Measurements from ENCODE around the gene MACO1.

MACO1 gene

GRCh38 chr1:25532970-25533369, 102.3 kb downstream of the MACO1 start:
- no peaks in the 10 kb centered on the region for H3K9me3 ChIP-seq (replicated peaks; ENCODE audit: low read length)
- no peak overlapping the region for H3K4me3 ChIP-seq (ENCODE audit: low read length)
- no peak overlapping the region for H3K4me2 ChIP-seq (ENCODE audit: low read length)
- H3K27me3 ChIP-seq (ENCODE audit: control insufficient read depth, insufficient read depth, low read length) = peaks cover 41% of the 10 kb centered on the region
- no peaks in the 10 kb centered on the region for H3K4me1 ChIP-seq (ENCODE audit: control insufficient read depth, insufficient read depth, low read length)
- no peaks in the 10 kb centered on the region for H3K36me3 ChIP-seq (ENCODE audit: insufficient read depth, low read length)
- H3K9ac ChIP-seq (ENCODE audit: low read depth, low read length) = no peak overlapping the region

GRCh38 chr1:25533775-25534409, 103.2 kb downstream of the MACO1 start:
- Histone ChIP-seq H3K4me1 (ENCODE audit: control insufficient read depth, insufficient read depth, low read length) (no peaks in the 10 kb centered on the region), H3K4me2 (ENCODE audit: low read length) (no peak overlapping the region), H3K9me3 (replicated peaks; ENCODE audit: low read length) (no peaks in the 10 kb centered on the region), H3K27me3 (ENCODE audit: control insufficient read depth, insufficient read depth, low read length) (peaks cover 41% of the 10 kb centered on the region), H3K4me3 (ENCODE audit: low read length) (no peak overlapping the region), H3K36me3 (ENCODE audit: insufficient read depth, low read length) (no peaks in the 10 kb centered on the region), H3K9ac (ENCODE audit: low read depth, low read length) (no peak overlapping the region)

- Histone ChIP-seq H3K4me2 (ENCODE audit: low read length) (no peak overlapping the region), H3K4me1 (ENCODE audit: control insufficient read depth, insufficient read depth, low read length) (no peaks in the 10 kb centered on the region), H3K9me3 (replicated peaks; ENCODE audit: low read length) (no peaks in the 10 kb centered on the region), H3K4me3 (ENCODE audit: low read length) (no peak overlapping the region), H3K27me3 (ENCODE audit: control insufficient read depth, insufficient read depth, low read length) (peaks cover 41% of the 10 kb centered on the region), H3K9ac (ENCODE audit: low read depth, low read length) (no peak overlapping the region), H3K36me3 (ENCODE audit: insufficient read depth, low read length) (no peaks in the 10 kb centered on the region)
Measured at GRCh38 chr1:25534410-25534788, 103.7 kb downstream of the MACO1 start.

GRCh38 chr1:25536124-25536523, 105.4 kb downstream of the MACO1 start:
- H3K4me3 ChIP-seq (ENCODE audit: low read length) = no peak overlapping the region
- H3K27me3 ChIP-seq (ENCODE audit: control insufficient read depth, insufficient read depth, low read length) = peaks cover 40% of the 10 kb centered on the region
- no peak overlapping the region for H3K9ac ChIP-seq (ENCODE audit: low read depth, low read length)
- no peaks in the 10 kb centered on the region for H3K4me1 ChIP-seq (ENCODE audit: control insufficient read depth, insufficient read depth, low read length)
- H3K4me2 ChIP-seq (ENCODE audit: low read length) = no peak overlapping the region
- no peaks in the 10 kb centered on the region for H3K36me3 ChIP-seq (ENCODE audit: insufficient read depth, low read length)
- no peaks in the 10 kb centered on the region for H3K9me3 ChIP-seq (replicated peaks; ENCODE audit: low read length)

- no peaks in the 10 kb centered on the region for H3K9me3 ChIP-seq (replicated peaks; ENCODE audit: low read length)
- H3K4me3 ChIP-seq (ENCODE audit: low read length) = no peak overlapping the region
- H3K36me3 ChIP-seq (ENCODE audit: insufficient read depth, low read length) = no peaks in the 10 kb centered on the region
- peaks cover 32% of the 10 kb centered on the region for H3K27me3 ChIP-seq (ENCODE audit: control insufficient read depth, insufficient read depth, low read length)
- H3K9ac ChIP-seq (ENCODE audit: low read depth, low read length) = no peak overlapping the region
- H3K4me1 ChIP-seq (ENCODE audit: control insufficient read depth, insufficient read depth, low read length) = no peaks in the 10 kb centered on the region
- H3K4me2 ChIP-seq (ENCODE audit: low read length) = no peak overlapping the region
Measured at GRCh38 chr1:25537153-25537831, 106.6 kb downstream of the MACO1 start.

- Histone ChIP-seq H3K4me2 (ENCODE audit: low read length) (no peak overlapping the region), H3K9ac (ENCODE audit: low read depth, low read length) (no peak overlapping the region), H3K9me3 (replicated peaks; ENCODE audit: low read length) (no peaks in the 10 kb centered on the region), H3K27me3 (ENCODE audit: control insufficient read depth, insufficient read depth, low read length) (peaks cover 28% of the 10 kb centered on the region), H3K4me1 (ENCODE audit: control insufficient read depth, insufficient read depth, low read length) (no peaks in the 10 kb centered on the region), H3K4me3 (ENCODE audit: low read length) (no peak overlapping the region), H3K36me3 (ENCODE audit: insufficient read depth, low read length) (no peaks in the 10 kb centered on the region)
Measured at GRCh38 chr1:25538191-25538767, 107.6 kb downstream of the MACO1 start.

- H3K4me2 ChIP-seq (ENCODE audit: low read length) = no peak overlapping the region
- H3K9ac ChIP-seq (ENCODE audit: low read depth, low read length) = no peak overlapping the region
- H3K27me3 ChIP-seq (ENCODE audit: control insufficient read depth, insufficient read depth, low read length) = peaks cover 10% of the 10 kb centered on the region
- H3K36me3 ChIP-seq (ENCODE audit: insufficient read depth, low read length) = no peaks in the 10 kb centered on the region
- no peaks in the 10 kb centered on the region for H3K9me3 ChIP-seq (replicated peaks; ENCODE audit: low read length)
- H3K4me3 ChIP-seq (ENCODE audit: low read length) = no peak overlapping the region
- peaks cover 14% of the 10 kb centered on the region for H3K4me1 ChIP-seq (ENCODE audit: control insufficient read depth, insufficient read depth, low read length)
Measured at GRCh38 chr1:25540750-25541342, 110.1 kb downstream of the MACO1 start.

GRCh38 chr1:25541425-25541824, 110.7 kb downstream of the MACO1 start:
- peaks cover 14% of the 10 kb centered on the region for H3K4me1 ChIP-seq (ENCODE audit: control insufficient read depth, insufficient read depth, low read length)
- H3K4me2 ChIP-seq (ENCODE audit: low read length) = no peak overlapping the region
- H3K9ac ChIP-seq (ENCODE audit: low read depth, low read length) = no peak overlapping the region
- no peaks in the 10 kb centered on the region for H3K36me3 ChIP-seq (ENCODE audit: insufficient read depth, low read length)
- no peaks in the 10 kb centered on the region for H3K9me3 ChIP-seq (replicated peaks; ENCODE audit: low read length)
- peaks cover 4% of the 10 kb centered on the region for H3K27me3 ChIP-seq (ENCODE audit: control insufficient read depth, insufficient read depth, low read length)
- H3K4me3 ChIP-seq (ENCODE audit: low read length) = no peak overlapping the region

GRCh38 chr1:25541889-25542658, 111.4 kb downstream of the MACO1 start:
- Histone ChIP-seq H3K4me3 (ENCODE audit: low read length) (no peak overlapping the region), H3K4me1 (ENCODE audit: control insufficient read depth, insufficient read depth, low read length) (peaks cover 14% of the 10 kb centered on the region), H3K27me3 (ENCODE audit: control insufficient read depth, insufficient read depth, low read length) (no peaks in the 10 kb centered on the region), H3K9ac (ENCODE audit: low read depth, low read length) (no peak overlapping the region), H3K36me3 (ENCODE audit: insufficient read depth, low read length) (no peaks in the 10 kb centered on the region), H3K4me2 (ENCODE audit: low read length) (no peak overlapping the region), H3K9me3 (replicated peaks; ENCODE audit: low read length) (no peaks in the 10 kb centered on the region)

GRCh38 chr1:25543005-25543424, 112.3 kb downstream of the MACO1 start:
- peak overlapping the region; percentile 51 for H3K4me3 ChIP-seq (ENCODE audit: low read length)
- no peaks in the 10 kb centered on the region for H3K9me3 ChIP-seq (replicated peaks; ENCODE audit: low read length)
- peaks cover 14% of the 10 kb centered on the region for H3K4me1 ChIP-seq (ENCODE audit: control insufficient read depth, insufficient read depth, low read length)
- no peak overlapping the region for H3K9ac ChIP-seq (ENCODE audit: low read depth, low read length)
- H3K36me3 ChIP-seq (ENCODE audit: insufficient read depth, low read length) = no peaks in the 10 kb centered on the region
- no peaks in the 10 kb centered on the region for H3K27me3 ChIP-seq (ENCODE audit: control insufficient read depth, insufficient read depth, low read length)
- peak overlapping the region; percentile 54 for H3K4me2 ChIP-seq (ENCODE audit: low read length)

All from skeletal muscle satellite cell (primary cell).